IMR-90 (cell line): ENCODE results near the gene S100B. TPM values are rescaled to one million over a fixed set of nuclear protein-coding genes. Genes with fewer than 3 reads are reported as not detected.

ENCODE experiments used
- ATAC-seq: fragments of 200-7000 bp; cut with Tn5 transposase; 2 replicates; pipeline ENCODE4 v1.9.1; 2020; ENCODE audit warnings: low read depth, mild to moderate bottlenecking, moderate library complexity
- BruUV-seq: library from RNA; stranded (reverse); fragments of 400-500 nt; replicated peaks from 2 replicates; lab custom pipeline; 2021; lab: Mats Ljungman, UMichigan
- CTCF ChIA-PET: fragments of 300-600 bp; formaldehyde crosslinking; extraction: SDS; loops from one replicate; lab custom pipeline; 2021; ENCODE audit warnings: antibody characterized with exemption; lab: Yijun Ruan, JAX
- POLR2A ChIA-PET: fragments of 300-600 bp; sonication (Branson Sonifier 250); formaldehyde crosslinking; loops from one replicate; lab custom pipeline; 2022; ENCODE audit warnings: antibody characterized with exemption; ENCODE audit not compliant: unreplicated experiment; lab: Charles Lee
- DNase-seq: peaks from one replicate; pipeline ENCODE4 v3.0.0; 2013
- H2AFZ ChIP-seq: replicated peaks from 2 replicates; pipeline ENCODE3; 2013; ENCODE audit warnings: low read length, mild to moderate bottlenecking; ENCODE audit not compliant: poor library complexity
- H2AK5ac ChIP-seq: 2 replicates; pipeline ENCODE4 v1.6.1; 2013; ENCODE audit warnings: low read depth, low read length, inconsistent platforms
- H2AK9ac ChIP-seq: replicated peaks from 2 replicates; pipeline ENCODE3; 2013; ENCODE audit warnings: mild to moderate bottlenecking, low read depth, low read length, moderate library complexity; ENCODE audit not compliant: poor library complexity
- H2BK120ac ChIP-seq: 2 replicates; pipeline ENCODE4 v1.6.1; 2013; ENCODE audit warnings: low read depth, low read length, inconsistent platforms
- H2BK15ac ChIP-seq: 3 replicates; pipeline ENCODE4 v1.6.1; 2013; ENCODE audit warnings: low read depth, low read length, inconsistent platforms
- H2BK20ac ChIP-seq: 2 replicates; pipeline ENCODE4 v1.6.1; 2013; ENCODE audit warnings: low read depth, mild to moderate bottlenecking, inconsistent platforms, low read length, moderate library complexity
- H2BK5ac ChIP-seq: 2 replicates; pipeline ENCODE4 v1.6.1; 2013; ENCODE audit warnings: mild to moderate bottlenecking, low read depth, low read length, inconsistent platforms; ENCODE audit not compliant: poor library complexity, severe bottlenecking
- H3K14ac ChIP-seq: replicated peaks from 2 replicates; pipeline ENCODE4 v1.6.1; 2013; ENCODE audit warnings: low read depth, low read length, inconsistent platforms
- H3K18ac ChIP-seq: 2 replicates; pipeline ENCODE4 v1.6.1; 2013; ENCODE audit warnings: low read depth, low read length, control low read depth
- H3K23ac ChIP-seq: 2 replicates; pipeline ENCODE4 v1.6.1; 2013; ENCODE audit warnings: low read depth, low read length, inconsistent platforms
- H3K27ac ChIP-seq: 2 replicates; pipeline ENCODE4 v1.5.1; 2013; ENCODE audit warnings: mild to moderate bottlenecking, control low read depth, low read length; ENCODE audit not compliant: insufficient read depth
- H3K27me3 ChIP-seq: 2 replicates; pipeline ENCODE4 v1.6.1; 2013; ENCODE audit warnings: low read length; ENCODE audit not compliant: control insufficient read depth, insufficient read depth
- H3K36me3 ChIP-seq: 2 replicates; pipeline ENCODE4 v1.6.1; 2013; ENCODE audit warnings: low read length, mixed read lengths; ENCODE audit not compliant: control insufficient read depth, insufficient read depth
- H3K4ac ChIP-seq: 2 replicates; pipeline ENCODE4 v1.6.1; 2013; ENCODE audit warnings: low read depth, low read length, inconsistent platforms
- H3K4me1 ChIP-seq: 2 replicates; pipeline ENCODE4 v1.6.1; 2013; ENCODE audit warnings: low read length, mixed read lengths; ENCODE audit not compliant: control insufficient read depth, insufficient read depth
- H3K4me2 ChIP-seq: 2 replicates; pipeline ENCODE4 v1.6.1; 2013; ENCODE audit warnings: low read depth, mild to moderate bottlenecking, control low read depth, low read length, moderate library complexity
- H3K4me3 ChIP-seq: 2 replicates; pipeline ENCODE4 v1.5.1; 2013; ENCODE audit warnings: low read depth, mild to moderate bottlenecking, control low read depth, low read length, moderate library complexity; ENCODE audit not compliant: insufficient read depth
- H3K56ac ChIP-seq: 2 replicates; pipeline ENCODE4 v1.6.1; 2013; ENCODE audit warnings: low read length, inconsistent platforms; ENCODE audit not compliant: insufficient read depth; ENCODE audit errors: extremely low read depth
- H3K79me1 ChIP-seq, 2 experiments: 2 replicates each; pipeline ENCODE4 v1.6.1; 2013; ENCODE audit warnings: low read length in 2 of 2, inconsistent platforms in 1 of 2, low read depth in 1 of 2
- H3K9ac ChIP-seq: 2 replicates; pipeline ENCODE4 v1.6.1; 2013; ENCODE audit warnings: low read depth, low read length, control low read depth
- H3K9me1 ChIP-seq: 2 replicates; pipeline ENCODE4 v1.6.1; 2013; ENCODE audit warnings: low read length, inconsistent platforms; ENCODE audit not compliant: insufficient read depth
- H3K9me3 ChIP-seq: 2 replicates; pipeline ENCODE4 v1.6.1; 2013; ENCODE audit warnings: low read length; ENCODE audit not compliant: control insufficient read depth, insufficient read depth
- H4K20me1 ChIP-seq: 2 replicates; pipeline ENCODE4 v1.6.1; 2013; ENCODE audit warnings: low read length, inconsistent platforms; ENCODE audit not compliant: insufficient read depth
- H4K5ac ChIP-seq: 2 replicates; pipeline ENCODE4 v1.6.1; 2013; ENCODE audit warnings: mild to moderate bottlenecking, low read depth, low read length, control low read depth
- H4K8ac ChIP-seq, 2 experiments: 2 replicates each; pipeline ENCODE4 v1.6.1; 2013; ENCODE audit warnings: low read depth in 2 of 2, low read length in 2 of 2, control low read depth in 1 of 2, inconsistent platforms in 1 of 2
- H4K91ac ChIP-seq: 2 replicates; pipeline ENCODE4 v1.6.1; 2013; ENCODE audit warnings: low read depth, low read length, inconsistent platforms; ENCODE audit not compliant: insufficient read depth
- BHLHE40 ChIP-seq: fragments of 150-350 bp; IDR thresholded peaks from 2 replicates; pipeline ENCODE4 v1.6.1; 2016; ENCODE audit warnings: mild to moderate bottlenecking, low read depth, low read length
- CEBPB ChIP-seq: IDR thresholded peaks from 2 replicates; pipeline ENCODE4 v1.6.1; 2012; ENCODE audit warnings: low read depth, low read length, improper control_type of control experiment
- CHD1 ChIP-seq: IDR thresholded peaks from 2 replicates; pipeline ENCODE4 v1.6.1; 2012; ENCODE audit warnings: low read depth, low read length, improper control_type of control experiment
- FOS ChIP-seq: fragments of 150-350 bp; IDR thresholded peaks from 2 replicates; pipeline ENCODE4 v1.6.1; 2016; ENCODE audit warnings: low read depth, low read length
- MAFK ChIP-seq: IDR thresholded peaks from 2 replicates; pipeline ENCODE4 v1.6.1; 2012; ENCODE audit warnings: low read depth, low read length, improper control_type of control experiment
- MAZ ChIP-seq: IDR thresholded peaks from 2 replicates; pipeline ENCODE4 v1.6.1; 2012; ENCODE audit warnings: low read depth, mild to moderate bottlenecking, low read length, improper control_type of control experiment, moderate library complexity, borderline replicate concordance
- MXI1 ChIP-seq: IDR thresholded peaks from 2 replicates; pipeline ENCODE4 v1.6.1; 2012; ENCODE audit warnings: low read depth, mild to moderate bottlenecking, low read length, moderate library complexity, borderline replicate concordance
- NFE2L2 ChIP-seq: fragments of 150-350 bp; IDR thresholded peaks from 2 replicates; pipeline ENCODE4 v1.6.1; 2016; ENCODE audit warnings: low read depth, mild to moderate bottlenecking, low read length
- POLR2A ChIP-seq: IDR thresholded peaks from 2 replicates; pipeline ENCODE4 v1.6.1; 2012; ENCODE audit warnings: mild to moderate bottlenecking, low read depth, low read length
- RAD21 ChIP-seq: IDR thresholded peaks from 2 replicates; pipeline ENCODE4 v1.6.1; 2012; ENCODE audit warnings: low read length, improper control_type of control experiment
- RCOR1 ChIP-seq: IDR thresholded peaks from 2 replicates; pipeline ENCODE4 v1.6.1; 2012; ENCODE audit warnings: mild to moderate bottlenecking, low read length, improper control_type of control experiment; ENCODE audit not compliant: insufficient replicate concordance
- RFX5 ChIP-seq: IDR thresholded peaks from 2 replicates; pipeline ENCODE4 v1.8.0; 2012; ENCODE audit warnings: low read depth, mild to moderate bottlenecking, low read length, moderate library complexity
- SMC3 ChIP-seq: fragments of 150-350 bp; IDR thresholded peaks from 2 replicates; pipeline ENCODE4 v1.6.1; 2016; ENCODE audit warnings: low read depth, mild to moderate bottlenecking, antibody characterized with exemption, low read length, moderate library complexity
- WGBS, 2 experiments: methylation state at CpG; one replicate each; pipeline versions ENCODE4 v1.1.5 to v1.1.7; 2013; ENCODE audit warnings: missing lambda C conversion rate in 2 of 2; ENCODE audit not compliant: insufficient read length in 1 of 2; ENCODE audit errors: extremely low coverage in 2 of 2; 5-methylcytosine and 5-hydroxymethylcytosine counted together
- dilution Hi-C: fragments of 300-500 bp; cut with HindIII; formaldehyde crosslinking; loops from one replicate; pipeline ENCODE4 v1.14.3; 2018; ENCODE audit warnings: low sequenced_read_pairs; ENCODE audit not compliant: unreplicated experiment
- in situ Hi-C: fragments of 300-500 bp; cut with MboI; formaldehyde crosslinking; loops from 3 replicates; pipeline ENCODE4 v1.14.3; 2019; ENCODE audit warnings: low sequenced_read_pairs, inconsistent platforms, mixed read lengths
- intact Hi-C: fragments of 100-400 bp; cut with micrococcal nuclease; formaldehyde crosslinking; loops from 2 replicates; pipeline ENCODE4 v1.10.0; 2022
- polyA plus RNA-seq, 3 experiments: library from polyadenylated mRNA; depleted of rRNA; stranded (reverse); fragments of >200 nt; gene quantifications; 2 replicates each; pipeline ENCODE4 v1.2.3, GENCODE V29; 2012; ENCODE audit warnings: low replicate concordance in 1 of 3
- total RNA-seq: library from RNA; depleted of rRNA; stranded (reverse); fragments of >200 nt; gene quantifications from 2 replicates; pipeline ENCODE4 v1.2.3, GENCODE V29; 2012
- TF ChIP-seq, protein P1 (sequence below): fragments of 150-350 bp; IDR thresholded peaks from 2 replicates; pipeline ENCODE4 v1.6.1; 2016; ENCODE audit warnings: low read depth, mild to moderate bottlenecking, low read length, moderate library complexity, borderline replicate concordance

Gene S100B
- total and polyA plus RNA-seq, 2 of the 4 experiments (the other 2 are of a cell fraction): 0.18 to 0.26 TPM

DNA sequence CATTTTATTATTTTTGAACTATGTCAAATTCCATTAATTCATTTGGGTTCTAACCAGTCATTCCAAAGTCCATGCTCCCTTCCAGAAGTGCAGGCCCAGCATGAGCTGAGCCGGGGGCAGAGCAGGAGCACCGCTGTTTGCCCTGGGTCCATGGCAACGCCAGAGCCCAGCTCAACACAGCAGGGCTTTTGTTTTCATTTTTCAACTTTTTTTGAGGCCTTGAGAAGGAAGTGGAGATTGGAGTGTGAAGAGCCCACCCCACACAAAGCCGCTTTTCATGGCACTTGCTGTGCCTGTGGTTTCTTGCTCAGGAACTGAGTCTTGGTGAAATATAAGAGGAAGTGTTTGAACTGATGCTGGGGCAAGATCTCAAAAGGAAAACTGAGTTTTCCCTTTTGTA lies 17.3 kb upstream of the S100B start:
- dilution Hi-C loops: no loop called here
- no peak overlapping the region for H2BK20ac ChIP-seq
- no peak overlapping the region for H2AK5ac ChIP-seq
- no peak overlapping the region for H2BK120ac ChIP-seq
- ATAC-seq: no peak
- H3K4me1 ChIP-seq: peaks cover 1% of the 10 kb centered on the region; the same call in 1 of the 2 replicates
- no peak overlapping the region for H3K9ac ChIP-seq
- intact Hi-C loops: no loop called here
- H2AK9ac ChIP-seq: no peak overlapping the region
- no peak overlapping the region for H3K18ac ChIP-seq
- no CpG with 5 or more reads among the region's 4 CpGs for WGBS, 2 experiments
- no peak for DNase-seq
- no peak overlapping the region for H3K4me2 ChIP-seq
- no peak overlapping the region for H3K56ac ChIP-seq
- H3K79me1 ChIP-seq: no peaks in the 10 kb centered on the region
- no peak overlapping the region for H3K14ac ChIP-seq
- ChIA-PET CTCF (interaction anchor here (0.5 kb wide), 1 partner anchor 23 kb away, joined by 3 read pairs; no protein-coding TSS in a partner anchor), POLR2A (no interaction called here)
- H3K27ac ChIP-seq: no peak overlapping the region
- H3K4me3 ChIP-seq: no peak overlapping the region
- no peak overlapping the region for H2AFZ ChIP-seq
- H4K8ac ChIP-seq: no peak overlapping the region
- TF ChIP-seq CHD1 (no peak), RCOR1 (no peak), RFX5 (no peak), POLR2A (no peak), MAFK (no peak), SMC3 (no peak), MAZ (no peak), FOS (no peak), CEBPB (no peak), BHLHE40 (no peak), NFE2L2 (no peak), RAD21 (no peak), MXI1 (no peak)
- TF ChIP-seq, protein P1, sequence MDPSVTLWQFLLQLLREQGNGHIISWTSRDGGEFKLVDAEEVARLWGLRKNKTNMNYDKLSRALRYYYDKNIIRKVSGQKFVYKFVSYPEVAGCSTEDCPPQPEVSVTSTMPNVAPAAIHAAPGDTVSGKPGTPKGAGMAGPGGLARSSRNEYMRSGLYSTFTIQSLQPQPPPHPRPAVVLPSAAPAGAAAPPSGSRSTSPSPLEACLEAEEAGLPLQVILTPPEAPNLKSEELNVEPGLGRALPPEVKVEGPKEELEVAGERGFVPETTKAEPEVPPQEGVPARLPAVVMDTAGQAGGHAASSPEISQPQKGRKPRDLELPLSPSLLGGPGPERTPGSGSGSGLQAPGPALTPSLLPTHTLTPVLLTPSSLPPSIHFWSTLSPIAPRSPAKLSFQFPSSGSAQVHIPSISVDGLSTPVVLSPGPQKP: no peak
- no peak overlapping the region for H3K23ac ChIP-seq
- no TSS peak for BruUV-seq
- H4K91ac ChIP-seq: no peak overlapping the region
- no peak overlapping the region for H2BK5ac ChIP-seq
- peaks cover 22% of the 10 kb centered on the region for H3K9me3 ChIP-seq
- no peak overlapping the region for H2BK15ac ChIP-seq
- H3K36me3 ChIP-seq: no peaks in the 10 kb centered on the region
- no peak overlapping the region for H4K5ac ChIP-seq
- no peaks in the 10 kb centered on the region for H3K9me1 ChIP-seq
- no peaks in the 10 kb centered on the region; the same call in 1 of the 2 replicates for H4K20me1 ChIP-seq
- H3K4ac ChIP-seq: no peak overlapping the region
- in situ Hi-C loops: no loop called here
- no peaks in the 10 kb centered on the region for H3K27me3 ChIP-seq
